H1 (cell line): ENCODE measurements around the gene FAM222B. TPM values are rescaled to one million over a fixed set of nuclear protein-coding genes. Genes with fewer than 3 reads are reported as not detected.

Experiments used
- BCL11A ChIP-seq, 2 experiments: IDR thresholded peaks; one replicate each; pipeline ENCODE4 v1.6.1; 2011; ENCODE audit warnings: low read depth in 2 of 2, low read length in 2 of 2, mild to moderate bottlenecking in 2 of 2
- EZH2 ChIP-seq: fragments of 200-600 bp; sonication (generic); IDR thresholded peaks from 2 replicates; pipeline ENCODE4 v1.7.1; 2012; ENCODE audit warnings: low read depth, mild to moderate bottlenecking, moderate library complexity, low read length, inconsistent platforms; ENCODE audit not compliant: severe bottlenecking
- JUND ChIP-seq: IDR thresholded peaks from 2 replicates; pipeline ENCODE4 v1.6.1; 2011; ENCODE audit warnings: mild to moderate bottlenecking, improper control_type of control experiment, low read length
- PHF8 ChIP-seq: fragments of 200-600 bp; sonication (generic); conservative IDR thresholded peaks from 2 replicates; pipeline ENCODE4 v1.7.1; 2012; ENCODE audit warnings: low read depth, mild to moderate bottlenecking, inconsistent platforms, low read length, moderate library complexity
- RFX5 ChIP-seq: IDR thresholded peaks from 2 replicates; pipeline ENCODE4 v1.6.1; 2011; ENCODE audit warnings: low read depth, low read length, improper control_type of control experiment, borderline replicate concordance
- SP4 ChIP-seq: IDR thresholded peaks from 2 replicates; pipeline ENCODE4 v1.6.1; 2012; ENCODE audit warnings: low read length, inconsistent platforms
- SRF ChIP-seq: IDR thresholded peaks from 2 replicates; pipeline ENCODE4 v1.6.1; 2011; ENCODE audit warnings: mild to moderate bottlenecking, low read depth, low read length, moderate library complexity
- TAF1 ChIP-seq: IDR thresholded peaks from 2 replicates; pipeline ENCODE4 v1.6.1; 2011; ENCODE audit warnings: mild to moderate bottlenecking, low read depth, low read length
- TBP ChIP-seq: IDR thresholded peaks from 2 replicates; pipeline ENCODE4 v1.6.1; 2011; ENCODE audit warnings: low read depth, low read length, improper control_type of control experiment
- polyA plus RNA-seq, 7 experiments: library from polyadenylated mRNA; depleted of rRNA in 3 of 7; stranded (reverse) in 5 of 7; unstranded in 2 of 7; fragments of >200 nt in 5 of 7; fragments of 200-250 nt in 2 of 7; gene quantifications; 1 replicate in 5 of 7; 2 replicates in 1 of 7; 4 replicates in 1 of 7; pipeline versions ENCODE4 v1.2.1 to v1.2.3, GENCODE V29; 2011 to 2013; ENCODE audit warnings: missing spikeins in 2 of 7, mixed read lengths in 2 of 7
- total RNA-seq: library from RNA; stranded (reverse); fragmentation: NEBNext Ultra II Directional; extraction: Animal tissue kit (Norgen Biotek cat#: 25700); gene quantifications from 2 replicates; pipeline ENCODE4 v1.2.1, GENCODE V29; 2021
- TF ChIP-seq, protein P1 (sequence below): fragments of 300-600 bp; sonication (generic); IDR thresholded peaks from 2 replicates; pipeline ENCODE4 v1.7.1; 2012; ENCODE audit warnings: low read length, moderate library complexity, mild to moderate bottlenecking, inconsistent platforms; ENCODE audit not compliant: insufficient replicate concordance
- TF ChIP-seq, protein P2 (sequence below): IDR thresholded peaks from 2 replicates; pipeline ENCODE4 v1.6.1; 2011; ENCODE audit warnings: low read depth, mild to moderate bottlenecking, low read length; ENCODE audit not compliant: insufficient read depth

Gene FAM222B
- total and polyA plus RNA-seq, 2 of the 8 experiments (the other 6 are each of a cell fraction or from before 2014, with no cell fraction given) = 42.1 to 81.7 TPM

- TF ChIP-seq, protein P1, sequence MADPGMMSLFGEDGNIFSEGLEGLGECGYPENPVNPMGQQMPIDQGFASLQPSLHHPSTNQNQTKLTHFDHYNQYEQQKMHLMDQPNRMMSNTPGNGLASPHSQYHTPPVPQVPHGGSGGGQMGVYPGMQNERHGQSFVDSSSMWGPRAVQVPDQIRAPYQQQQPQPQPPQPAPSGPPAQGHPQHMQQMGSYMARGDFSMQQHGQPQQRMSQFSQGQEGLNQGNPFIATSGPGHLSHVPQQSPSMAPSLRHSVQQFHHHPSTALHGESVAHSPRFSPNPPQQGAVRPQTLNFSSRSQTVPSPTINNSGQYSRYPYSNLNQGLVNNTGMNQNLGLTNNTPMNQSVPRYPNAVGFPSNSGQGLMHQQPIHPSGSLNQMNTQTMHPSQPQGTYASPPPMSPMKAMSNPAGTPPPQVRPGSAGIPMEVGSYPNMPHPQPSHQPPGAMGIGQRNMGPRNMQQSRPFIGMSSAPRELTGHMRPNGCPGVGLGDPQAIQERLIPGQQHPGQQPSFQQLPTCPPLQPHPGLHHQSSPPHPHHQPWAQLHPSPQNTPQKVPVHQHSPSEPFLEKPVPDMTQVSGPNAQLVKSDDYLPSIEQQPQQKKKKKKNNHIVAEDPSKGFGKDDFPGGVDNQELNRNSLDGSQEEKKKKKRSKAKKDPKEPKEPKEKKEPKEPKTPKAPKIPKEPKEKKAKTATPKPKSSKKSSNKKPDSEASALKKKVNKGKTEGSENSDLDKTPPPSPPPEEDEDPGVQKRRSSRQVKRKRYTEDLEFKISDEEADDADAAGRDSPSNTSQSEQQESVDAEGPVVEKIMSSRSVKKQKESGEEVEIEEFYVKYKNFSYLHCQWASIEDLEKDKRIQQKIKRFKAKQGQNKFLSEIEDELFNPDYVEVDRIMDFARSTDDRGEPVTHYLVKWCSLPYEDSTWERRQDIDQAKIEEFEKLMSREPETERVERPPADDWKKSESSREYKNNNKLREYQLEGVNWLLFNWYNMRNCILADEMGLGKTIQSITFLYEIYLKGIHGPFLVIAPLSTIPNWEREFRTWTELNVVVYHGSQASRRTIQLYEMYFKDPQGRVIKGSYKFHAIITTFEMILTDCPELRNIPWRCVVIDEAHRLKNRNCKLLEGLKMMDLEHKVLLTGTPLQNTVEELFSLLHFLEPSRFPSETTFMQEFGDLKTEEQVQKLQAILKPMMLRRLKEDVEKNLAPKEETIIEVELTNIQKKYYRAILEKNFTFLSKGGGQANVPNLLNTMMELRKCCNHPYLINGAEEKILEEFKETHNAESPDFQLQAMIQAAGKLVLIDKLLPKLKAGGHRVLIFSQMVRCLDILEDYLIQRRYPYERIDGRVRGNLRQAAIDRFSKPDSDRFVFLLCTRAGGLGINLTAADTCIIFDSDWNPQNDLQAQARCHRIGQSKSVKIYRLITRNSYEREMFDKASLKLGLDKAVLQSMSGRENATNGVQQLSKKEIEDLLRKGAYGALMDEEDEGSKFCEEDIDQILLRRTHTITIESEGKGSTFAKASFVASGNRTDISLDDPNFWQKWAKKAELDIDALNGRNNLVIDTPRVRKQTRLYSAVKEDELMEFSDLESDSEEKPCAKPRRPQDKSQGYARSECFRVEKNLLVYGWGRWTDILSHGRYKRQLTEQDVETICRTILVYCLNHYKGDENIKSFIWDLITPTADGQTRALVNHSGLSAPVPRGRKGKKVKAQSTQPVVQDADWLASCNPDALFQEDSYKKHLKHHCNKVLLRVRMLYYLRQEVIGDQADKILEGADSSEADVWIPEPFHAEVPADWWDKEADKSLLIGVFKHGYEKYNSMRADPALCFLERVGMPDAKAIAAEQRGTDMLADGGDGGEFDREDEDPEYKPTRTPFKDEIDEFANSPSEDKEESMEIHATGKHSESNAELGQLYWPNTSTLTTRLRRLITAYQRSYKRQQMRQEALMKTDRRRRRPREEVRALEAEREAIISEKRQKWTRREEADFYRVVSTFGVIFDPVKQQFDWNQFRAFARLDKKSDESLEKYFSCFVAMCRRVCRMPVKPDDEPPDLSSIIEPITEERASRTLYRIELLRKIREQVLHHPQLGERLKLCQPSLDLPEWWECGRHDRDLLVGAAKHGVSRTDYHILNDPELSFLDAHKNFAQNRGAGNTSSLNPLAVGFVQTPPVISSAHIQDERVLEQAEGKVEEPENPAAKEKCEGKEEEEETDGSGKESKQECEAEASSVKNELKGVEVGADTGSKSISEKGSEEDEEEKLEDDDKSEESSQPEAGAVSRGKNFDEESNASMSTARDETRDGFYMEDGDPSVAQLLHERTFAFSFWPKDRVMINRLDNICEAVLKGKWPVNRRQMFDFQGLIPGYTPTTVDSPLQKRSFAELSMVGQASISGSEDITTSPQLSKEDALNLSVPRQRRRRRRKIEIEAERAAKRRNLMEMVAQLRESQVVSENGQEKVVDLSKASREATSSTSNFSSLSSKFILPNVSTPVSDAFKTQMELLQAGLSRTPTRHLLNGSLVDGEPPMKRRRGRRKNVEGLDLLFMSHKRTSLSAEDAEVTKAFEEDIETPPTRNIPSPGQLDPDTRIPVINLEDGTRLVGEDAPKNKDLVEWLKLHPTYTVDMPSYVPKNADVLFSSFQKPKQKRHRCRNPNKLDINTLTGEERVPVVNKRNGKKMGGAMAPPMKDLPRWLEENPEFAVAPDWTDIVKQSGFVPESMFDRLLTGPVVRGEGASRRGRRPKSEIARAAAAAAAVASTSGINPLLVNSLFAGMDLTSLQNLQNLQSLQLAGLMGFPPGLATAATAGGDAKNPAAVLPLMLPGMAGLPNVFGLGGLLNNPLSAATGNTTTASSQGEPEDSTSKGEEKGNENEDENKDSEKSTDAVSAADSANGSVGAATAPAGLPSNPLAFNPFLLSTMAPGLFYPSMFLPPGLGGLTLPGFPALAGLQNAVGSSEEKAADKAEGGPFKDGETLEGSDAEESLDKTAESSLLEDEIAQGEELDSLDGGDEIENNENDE = no peak
- no peak for TF ChIP-seq SRF
- TF ChIP-seq SP4 = no peak
- TF ChIP-seq TAF1 = no peak
- TF ChIP-seq, protein P2, sequence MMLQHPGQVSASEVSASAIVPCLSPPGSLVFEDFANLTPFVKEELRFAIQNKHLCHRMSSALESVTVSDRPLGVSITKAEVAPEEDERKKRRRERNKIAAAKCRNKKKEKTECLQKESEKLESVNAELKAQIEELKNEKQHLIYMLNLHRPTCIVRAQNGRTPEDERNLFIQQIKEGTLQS = no peak
- no peak for TF ChIP-seq RFX5
- TF ChIP-seq JUND = no peak
- TF ChIP-seq TBP = no peak
- TF ChIP-seq BCL11A (IDR thresholded peaks at IDR 0.05; ENCODE audit: low read depth in 2 of 2, low read length in 2 of 2) = no peak
- no peak for TF ChIP-seq PHF8
- no peak for TF ChIP-seq EZH2
- TF ChIP-seq, all 59 proteins: peak for 0
Measured at GRCh38 chr17:28735242-28735722, 107.3 kb downstream of the FAM222B start (continued).
